Mucosa of descending colon (tissue), 3 donors: ENCODE data around the gene TBL1XR1. TPM values are rescaled to one million over a fixed set of nuclear protein-coding genes. Genes with fewer than 3 reads are reported as not detected.

Experiments used
- ATAC-seq: fragments of 200-7000 bp; cut with Tn5 transposase; one replicate; pipeline ENCODE4 v1.9.1; 2020; ENCODE audit warnings: mild to moderate bottlenecking, moderate library complexity
- DNase-seq, 3 donors: peaks; one replicate each; pipeline ENCODE4 v3.0.0-alpha.2; 2020
- H3K36me3 ChIP-seq: fragments of 200-600 bp; one replicate; pipeline ENCODE4 v1.8.0; 2021; ENCODE audit warnings: low read depth, mild to moderate bottlenecking
- H3K4me1 ChIP-seq: fragments of 200-600 bp; one replicate; pipeline ENCODE4 v1.8.0; 2021; ENCODE audit warnings: low read depth, mild to moderate bottlenecking
- H3K4me3 ChIP-seq: fragments of 200-600 bp; one replicate; pipeline ENCODE4 v1.8.0; 2021; ENCODE audit warnings: mild to moderate bottlenecking
- H3K9me3 ChIP-seq: fragments of 200-600 bp; one replicate; pipeline ENCODE4 v1.8.0; 2021; ENCODE audit warnings: mild to moderate bottlenecking
- intact Hi-C, 2 donors: fragments of 100-400 bp; cut with DNase I in 1 of 2; cut with micrococcal nuclease in 1 of 2; formaldehyde crosslinking; loops; one replicate each; pipeline versions ENCODE4 v1.11.0 to v1.11.1; 2022; cut with DNase I, micrococcal nuclease
- total RNA-seq, 3 donors: library from RNA; stranded (reverse); fragmentation: NEBNext Ultra II Directional in 2 of 3; extraction: Animal tissue kit (Norgen Biotek cat#: 25700) in 2 of 3; gene quantifications; one replicate each; pipeline versions ENCODE4 v1.2.1 to v1.2.4, GENCODE V29; 2021 to 2023
- TF ChIP-seq, protein P1 (sequence below): fragments of 200-600 bp; IDR thresholded peaks from one replicate; pipeline ENCODE4 v1.8.0; 2022; ENCODE audit warnings: antibody characterized with exemption, mild to moderate bottlenecking
- donor health status: DM: no; HTN: no; CAD: no; lungs with moderate emphysema.
- donor health status: DM: no; HTN: no; CAD: no.
- donor health status: DM: no; HTN: yes; CAD: no.

TBL1XR1 gene
- total RNA-seq, 3 donors from 2014 or later, result 175 to 200 (median 178) TPM

DNA sequence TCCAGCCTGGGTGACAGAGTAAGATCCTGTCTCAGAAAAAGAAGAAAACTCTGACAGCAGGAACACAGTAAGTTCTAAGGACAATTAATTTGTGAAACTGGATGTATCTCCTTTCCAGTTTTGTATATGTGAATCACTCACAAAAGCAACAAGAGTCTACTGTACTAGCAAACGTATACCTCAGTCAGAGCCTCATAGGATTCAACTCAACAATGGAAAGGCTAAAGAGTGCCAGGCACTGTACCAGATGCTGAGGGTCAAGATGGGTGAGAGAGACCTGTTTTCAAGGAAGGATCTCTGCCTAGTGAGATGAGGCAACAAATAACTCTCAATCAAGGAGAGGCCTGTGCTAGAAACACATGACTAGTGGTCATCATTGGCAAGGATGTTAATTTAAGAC, 14.9 kb downstream of the TBL1XR1 start:
- TF ChIP-seq, protein P1, sequence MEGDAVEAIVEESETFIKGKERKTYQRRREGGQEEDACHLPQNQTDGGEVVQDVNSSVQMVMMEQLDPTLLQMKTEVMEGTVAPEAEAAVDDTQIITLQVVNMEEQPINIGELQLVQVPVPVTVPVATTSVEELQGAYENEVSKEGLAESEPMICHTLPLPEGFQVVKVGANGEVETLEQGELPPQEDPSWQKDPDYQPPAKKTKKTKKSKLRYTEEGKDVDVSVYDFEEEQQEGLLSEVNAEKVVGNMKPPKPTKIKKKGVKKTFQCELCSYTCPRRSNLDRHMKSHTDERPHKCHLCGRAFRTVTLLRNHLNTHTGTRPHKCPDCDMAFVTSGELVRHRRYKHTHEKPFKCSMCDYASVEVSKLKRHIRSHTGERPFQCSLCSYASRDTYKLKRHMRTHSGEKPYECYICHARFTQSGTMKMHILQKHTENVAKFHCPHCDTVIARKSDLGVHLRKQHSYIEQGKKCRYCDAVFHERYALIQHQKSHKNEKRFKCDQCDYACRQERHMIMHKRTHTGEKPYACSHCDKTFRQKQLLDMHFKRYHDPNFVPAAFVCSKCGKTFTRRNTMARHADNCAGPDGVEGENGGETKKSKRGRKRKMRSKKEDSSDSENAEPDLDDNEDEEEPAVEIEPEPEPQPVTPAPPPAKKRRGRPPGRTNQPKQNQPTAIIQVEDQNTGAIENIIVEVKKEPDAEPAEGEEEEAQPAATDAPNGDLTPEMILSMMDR, result no peak
- intact Hi-C loops, result no loop called here
- Histone ChIP-seq H3K4me3 (no peak overlapping the region), H3K4me1 (peaks cover 15% of the 10 kb centered on the region), H3K36me3 (no peaks in the 10 kb centered on the region), H3K9me3 (no peaks in the 10 kb centered on the region)
- DNase-seq (peak in 1 of 3 donors; percentile 2), ATAC-seq (no peak)

DNA sequence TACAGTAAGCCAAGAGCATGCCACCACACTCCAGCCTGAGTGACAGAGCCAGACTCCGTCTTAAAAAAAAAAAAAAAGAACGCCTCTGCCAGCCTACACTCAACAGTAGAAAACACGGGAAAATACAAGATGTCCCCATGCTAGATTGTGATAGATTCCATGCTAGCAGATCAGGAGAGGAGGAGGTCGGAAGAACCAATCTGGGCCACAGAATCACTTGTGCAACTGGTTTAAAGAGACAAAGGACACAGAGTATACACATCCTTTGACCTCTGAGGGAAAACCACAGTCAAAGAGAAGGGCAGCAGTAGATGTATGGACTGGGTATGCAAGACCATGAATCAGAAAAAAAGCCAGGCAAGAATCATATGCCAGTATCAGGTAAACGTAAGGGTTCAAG, 15.9 kb downstream of the TBL1XR1 start:
- intact Hi-C loops, result no loop called here
- no peaks in the 10 kb centered on the region for H3K36me3 ChIP-seq
- peaks cover 19% of the 10 kb centered on the region for H3K4me1 ChIP-seq
- DNase-seq (no peak), ATAC-seq (no peak)
- H3K4me3 ChIP-seq, result no peak overlapping the region
- TF ChIP-seq, protein P1, result no peak
- H3K9me3 ChIP-seq, result no peaks in the 10 kb centered on the region

DNA sequence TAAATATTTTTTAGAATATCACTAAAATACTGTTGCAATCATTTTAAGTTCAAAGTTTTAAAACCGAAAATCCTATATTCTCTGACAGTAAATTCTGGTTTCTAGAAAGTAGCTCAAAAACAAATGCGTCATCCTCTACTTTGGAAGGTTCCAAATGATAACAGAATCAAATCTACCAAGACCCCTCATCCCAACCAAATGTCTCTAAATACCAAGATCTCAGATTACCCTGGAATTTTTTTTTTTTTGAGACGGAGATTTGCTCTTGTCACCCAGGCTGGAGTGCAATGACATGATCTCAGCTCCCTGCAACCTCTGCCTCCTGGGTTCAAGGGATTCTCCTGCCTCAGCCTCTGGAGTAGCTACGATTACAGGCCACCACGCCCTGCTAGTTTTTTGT, 16.8 kb downstream of the TBL1XR1 start:
- H3K4me3 ChIP-seq, result no peak overlapping the region
- ATAC-seq, result no peak
- TF ChIP-seq, protein P1, result no peak
- intact Hi-C loops, result no loop called here
- peaks cover 13% of the 10 kb centered on the region for H3K4me1 ChIP-seq
- no peak for DNase-seq
- H3K36me3 ChIP-seq, result no peaks in the 10 kb centered on the region
- no peaks in the 10 kb centered on the region for H3K9me3 ChIP-seq

DNA sequence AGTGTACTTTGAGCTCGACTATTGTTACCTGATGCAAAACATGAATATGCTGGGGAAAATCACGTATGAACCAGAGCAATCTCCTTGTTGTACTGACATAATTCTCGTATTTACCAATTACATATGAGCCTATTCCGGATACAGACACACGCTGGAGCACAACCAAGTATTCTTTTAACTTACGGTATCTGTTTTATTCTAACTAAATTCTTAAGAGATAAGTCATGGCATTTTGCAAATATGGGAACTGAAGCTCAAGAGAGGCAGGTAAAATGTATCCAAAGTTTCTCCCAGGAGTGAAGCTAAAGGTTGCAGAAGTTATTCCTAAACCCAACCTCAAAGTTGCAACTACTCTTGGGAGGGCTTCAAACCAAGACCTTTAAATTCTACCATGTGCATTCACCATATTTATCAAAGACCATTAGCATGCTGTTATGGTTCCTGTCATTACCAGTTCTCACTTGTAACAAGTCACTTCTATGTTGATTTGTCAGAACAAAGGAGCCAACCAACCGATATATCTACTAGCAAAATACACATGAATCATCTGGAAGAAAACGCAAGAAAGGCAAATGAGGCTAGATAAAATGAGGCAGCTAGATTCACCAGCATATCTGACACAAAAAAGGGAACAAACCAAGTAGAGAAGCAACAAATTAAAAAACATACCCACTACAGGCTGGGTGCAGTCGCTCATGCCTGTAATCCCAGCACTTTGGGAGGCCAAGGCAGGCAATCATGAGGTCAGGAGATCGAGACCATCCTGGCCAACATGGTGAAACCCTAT, 17.8 kb downstream of the TBL1XR1 start:
- DNase-seq, result no peak
- intact Hi-C loops, result no loop called here
- Histone ChIP-seq H3K36me3 (no peaks in the 10 kb centered on the region), H3K4me1 (peaks cover 16% of the 10 kb centered on the region), H3K9me3 (no peaks in the 10 kb centered on the region), H3K4me3 (no peak overlapping the region)
- ATAC-seq, result peak; percentile 13
- TF ChIP-seq, protein P1, result no peak

DNA sequence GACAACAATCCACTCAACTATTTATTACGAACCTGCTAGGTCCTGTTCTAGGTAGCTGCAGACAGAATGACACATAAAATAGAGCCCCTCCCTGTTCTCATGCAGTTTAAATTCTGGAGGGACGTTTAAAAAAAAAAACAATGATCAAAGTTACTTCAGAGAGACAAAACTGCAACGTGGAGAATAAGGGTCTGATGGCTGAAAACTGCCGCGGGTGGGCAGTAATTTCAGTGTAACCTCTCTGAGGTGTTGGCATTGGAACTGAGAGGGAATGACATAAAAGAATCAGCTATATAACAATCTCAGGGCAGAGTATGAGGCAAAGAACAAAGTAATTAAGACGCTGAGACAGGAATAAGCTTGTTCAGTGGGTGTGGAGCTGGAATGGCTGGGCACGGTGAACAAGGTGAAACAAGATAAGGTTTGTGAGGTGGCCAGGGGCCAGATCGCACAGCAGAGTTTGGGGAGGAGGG, 19.5 kb downstream of the TBL1XR1 start:
- Histone ChIP-seq H3K9me3 (no peaks in the 10 kb centered on the region), H3K4me3 (no peak overlapping the region), H3K4me1 (peaks cover 19% of the 10 kb centered on the region), H3K36me3 (no peaks in the 10 kb centered on the region)
- ATAC-seq (peak; percentile 98), DNase-seq (peak; percentile 63 to 76 (median 74))
- TF ChIP-seq, protein P1, result no peak
- intact Hi-C loops, result no loop called here
